Panc1 (cell line): ENCODE data around the gene SLC27A4.

ENCODE experiments used
- POLR2AphosphoS5 ChIP-seq: IDR thresholded peaks from 2 replicates; pipeline ENCODE4 v1.6.1; 2012; ENCODE audit warnings: mild to moderate bottlenecking, low read depth, low read length, moderate library complexity
- TF ChIP-seq, protein P1 (sequence below): fragments of 450-650 bp; IDR thresholded peaks from 2 replicates; pipeline ENCODE4 v1.5.1; 2017; ENCODE audit warnings: mild to moderate bottlenecking

DNA sequence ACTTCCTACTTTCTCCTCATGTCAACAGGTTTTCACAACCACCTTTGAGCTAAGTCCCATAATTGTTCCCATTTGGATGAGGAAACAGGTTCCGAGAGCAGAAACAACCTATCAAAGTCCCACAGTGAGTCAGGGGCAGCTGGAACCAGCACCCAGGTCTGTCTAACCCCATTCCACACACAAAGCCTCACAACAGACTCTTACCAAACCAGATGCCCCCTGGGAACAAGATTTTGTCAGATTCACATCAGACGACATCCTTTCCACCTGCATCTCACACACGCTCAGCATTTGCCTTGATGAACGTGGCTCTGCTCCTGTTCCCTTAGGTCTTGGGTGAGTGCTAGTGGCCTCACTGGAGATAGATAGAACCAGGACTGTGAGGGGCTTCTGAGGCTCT, 47.2 kb upstream of the SLC27A4 start:
- TF ChIP-seq, protein P1, sequence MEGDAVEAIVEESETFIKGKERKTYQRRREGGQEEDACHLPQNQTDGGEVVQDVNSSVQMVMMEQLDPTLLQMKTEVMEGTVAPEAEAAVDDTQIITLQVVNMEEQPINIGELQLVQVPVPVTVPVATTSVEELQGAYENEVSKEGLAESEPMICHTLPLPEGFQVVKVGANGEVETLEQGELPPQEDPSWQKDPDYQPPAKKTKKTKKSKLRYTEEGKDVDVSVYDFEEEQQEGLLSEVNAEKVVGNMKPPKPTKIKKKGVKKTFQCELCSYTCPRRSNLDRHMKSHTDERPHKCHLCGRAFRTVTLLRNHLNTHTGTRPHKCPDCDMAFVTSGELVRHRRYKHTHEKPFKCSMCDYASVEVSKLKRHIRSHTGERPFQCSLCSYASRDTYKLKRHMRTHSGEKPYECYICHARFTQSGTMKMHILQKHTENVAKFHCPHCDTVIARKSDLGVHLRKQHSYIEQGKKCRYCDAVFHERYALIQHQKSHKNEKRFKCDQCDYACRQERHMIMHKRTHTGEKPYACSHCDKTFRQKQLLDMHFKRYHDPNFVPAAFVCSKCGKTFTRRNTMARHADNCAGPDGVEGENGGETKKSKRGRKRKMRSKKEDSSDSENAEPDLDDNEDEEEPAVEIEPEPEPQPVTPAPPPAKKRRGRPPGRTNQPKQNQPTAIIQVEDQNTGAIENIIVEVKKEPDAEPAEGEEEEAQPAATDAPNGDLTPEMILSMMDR, result no peak
- no peak for TF ChIP-seq POLR2AphosphoS5
